Calu3 (cell line): ENCODE measurements around the gene EIF4G2. TPM values are rescaled to one million over a fixed set of nuclear protein-coding genes. Genes with fewer than 3 reads are reported as not detected.

ENCODE experiments used
- Bru-seq: library from RNA; stranded (reverse); fragments of 400-500 nt; gene quantifications from one replicate; lab custom pipeline; 2021; lab: Mats Ljungman, UMichigan
- BruChase-seq, 2 experiments: library from RNA; stranded (reverse); fragments of 400-500 nt; gene quantifications; one replicate each; lab custom pipeline; 2021; lab: Mats Ljungman, UMichigan
- BruUV-seq: library from RNA; stranded (reverse); fragments of 400-500 nt; replicated peaks from 2 replicates; lab custom pipeline; 2021; lab: Mats Ljungman, UMichigan
- CTCF ChIA-PET: fragments of 300-600 bp; sonication (Branson Sonifier 250); formaldehyde crosslinking; loops from one replicate; lab custom pipeline; 2022; ENCODE audit warnings: antibody characterized with exemption; lab: Charles Lee
- DNase-seq: peaks from one replicate; pipeline ENCODE4 v3.0.0; 2022
- H3K27ac Mint-ChIP-seq: one replicate; pipeline ENCODE4 v1.8.0; 2022; ENCODE audit warnings: mixed read lengths; ENCODE audit not compliant: unreplicated experiment
- H3K27me3 Mint-ChIP-seq: one replicate; pipeline ENCODE4 v1.8.0; 2022; ENCODE audit warnings: mixed read lengths; ENCODE audit not compliant: unreplicated experiment
- H3K36me3 Mint-ChIP-seq: one replicate; pipeline ENCODE4 v1.8.0; 2022; ENCODE audit warnings: mild to moderate bottlenecking, moderate library complexity, mixed read lengths; ENCODE audit not compliant: insufficient read depth, unreplicated experiment
- H3K4me1 Mint-ChIP-seq: one replicate; pipeline ENCODE4 v1.8.0; 2022; ENCODE audit warnings: mild to moderate bottlenecking, low read depth, mixed read lengths; ENCODE audit not compliant: unreplicated experiment
- H3K4me3 Mint-ChIP-seq: one replicate; pipeline ENCODE4 v1.8.0; 2022; ENCODE audit warnings: mild to moderate bottlenecking, low read depth, moderate library complexity, mixed read lengths; ENCODE audit not compliant: unreplicated experiment
- H3K9me3 Mint-ChIP-seq: one replicate; pipeline ENCODE4 v1.8.0; 2022; ENCODE audit warnings: low read depth, mixed read lengths; ENCODE audit not compliant: unreplicated experiment
- intact Hi-C: fragments of 100-400 bp; cut with micrococcal nuclease; formaldehyde crosslinking; loops from one replicate; pipeline ENCODE4 v1.10.0; 2022; ENCODE audit not compliant: unreplicated experiment
- long read RNA-seq: library from polyadenylated mRNA; stranded (forward); transcript quantifications from one replicate; pipeline ENCODE4 v2.0.0, GENCODE V29; 2022
- total RNA-seq: library from RNA; stranded (reverse); gene quantifications from 2 replicates; pipeline ENCODE4 v1.2.3, GENCODE V29; 2022
- TF ChIP-seq, protein P1 (sequence below): fragments of 200-600 bp; IDR thresholded peaks from one replicate; pipeline ENCODE4 v1.8.0; 2022; ENCODE audit warnings: antibody characterized with exemption; ENCODE audit not compliant: unreplicated experiment

EIF4G2 gene
- total RNA-seq: 690 and 772 TPM in 2 replicates
- Bru-seq, nascent RNA: percentile 99 among the genes with signal in this experiment
- percentile 100 among the genes with signal in this experiment for BruChase-seq, experiment 1, labeled RNA remaining after a 6-hour chase
- percentile 100 among the genes with signal in this experiment for BruChase-seq, experiment 2, labeled RNA remaining after a 2-hour chase
- long read RNA-seq, full-length matches to known transcripts: 722 of 832 reads
- long read RNA-seq, partial matches to known transcripts: 39 of 832 reads
- long read RNA-seq, other reads (novel, unspliced or antisense): 71 of 832 reads

DNA sequence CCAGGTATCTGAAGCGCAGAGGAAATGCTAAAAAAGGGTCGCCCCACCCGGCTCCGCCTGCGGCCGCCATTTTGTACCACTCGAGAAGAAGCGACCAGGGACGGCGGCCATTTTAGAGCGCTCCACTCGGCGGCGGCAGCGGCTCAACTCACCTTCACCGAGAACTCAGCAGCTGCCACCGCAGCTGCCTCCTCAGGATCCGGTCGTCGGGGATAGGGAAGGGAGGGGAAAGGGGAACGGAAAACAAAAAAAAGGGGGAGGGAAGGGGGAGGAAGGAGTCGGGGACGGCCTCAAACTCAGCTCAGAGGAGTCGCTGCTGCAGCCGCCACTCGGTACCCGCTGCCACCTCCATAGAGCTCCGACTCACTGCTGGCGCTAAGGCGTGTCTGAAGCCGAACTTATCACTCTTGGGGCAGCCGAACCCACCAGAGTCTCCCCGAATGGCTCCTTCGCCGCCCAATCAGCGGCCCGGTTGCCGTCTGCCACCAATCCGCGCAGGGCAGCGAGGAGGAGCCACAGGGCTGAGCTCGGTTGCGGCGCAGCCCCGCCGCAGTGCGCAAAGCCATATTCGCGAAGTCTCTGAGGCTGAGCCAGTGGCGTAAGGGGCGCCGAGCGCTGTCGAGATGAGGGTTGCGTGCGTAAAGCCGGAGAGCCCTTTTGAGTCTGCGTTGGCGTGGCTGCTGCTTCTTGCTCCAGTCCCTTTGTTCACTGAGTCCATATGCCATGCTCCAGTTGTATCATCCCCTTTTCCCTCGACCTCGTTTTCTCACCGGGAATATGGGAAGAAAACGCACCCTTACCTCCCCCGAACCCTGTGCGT, at the start of gene EIF4G2:
Gene EIF4G2, minus strand, starts transcription at position 374 of the 820 bp plus-strand sequence.
- BruUV-seq: no TSS peak
- peak; percentile 97 for DNase-seq
- H3K9me3 Mint-ChIP-seq: no peaks in the 10 kb centered on the region
- H3K4me3 Mint-ChIP-seq: peak within 1 kb of the TSS; percentile 95
- no peaks in the 10 kb centered on the region for H3K27me3 Mint-ChIP-seq
- TF ChIP-seq, protein P1, sequence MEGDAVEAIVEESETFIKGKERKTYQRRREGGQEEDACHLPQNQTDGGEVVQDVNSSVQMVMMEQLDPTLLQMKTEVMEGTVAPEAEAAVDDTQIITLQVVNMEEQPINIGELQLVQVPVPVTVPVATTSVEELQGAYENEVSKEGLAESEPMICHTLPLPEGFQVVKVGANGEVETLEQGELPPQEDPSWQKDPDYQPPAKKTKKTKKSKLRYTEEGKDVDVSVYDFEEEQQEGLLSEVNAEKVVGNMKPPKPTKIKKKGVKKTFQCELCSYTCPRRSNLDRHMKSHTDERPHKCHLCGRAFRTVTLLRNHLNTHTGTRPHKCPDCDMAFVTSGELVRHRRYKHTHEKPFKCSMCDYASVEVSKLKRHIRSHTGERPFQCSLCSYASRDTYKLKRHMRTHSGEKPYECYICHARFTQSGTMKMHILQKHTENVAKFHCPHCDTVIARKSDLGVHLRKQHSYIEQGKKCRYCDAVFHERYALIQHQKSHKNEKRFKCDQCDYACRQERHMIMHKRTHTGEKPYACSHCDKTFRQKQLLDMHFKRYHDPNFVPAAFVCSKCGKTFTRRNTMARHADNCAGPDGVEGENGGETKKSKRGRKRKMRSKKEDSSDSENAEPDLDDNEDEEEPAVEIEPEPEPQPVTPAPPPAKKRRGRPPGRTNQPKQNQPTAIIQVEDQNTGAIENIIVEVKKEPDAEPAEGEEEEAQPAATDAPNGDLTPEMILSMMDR: no peak
- CTCF ChIA-PET: interaction anchor here (0.6 to 2.9 kb wide), 16 partner anchors 10 to 613 kb away, joined by 3 to 13 read pairs (median 6); partner anchors contain the start of genes CTR9 and ZBED5
- peaks cover 58% of the 10 kb centered on the region for H3K36me3 Mint-ChIP-seq
- H3K27ac Mint-ChIP-seq: peak within 1 kb of the TSS; percentile 96
- peaks cover 7% of the 10 kb centered on the region for H3K4me1 Mint-ChIP-seq
- intact Hi-C loops: loop anchor here (5.0 to 10.0 kb wide), 3 partner anchors 49 to 124 kb away; partner anchors contain the start of gene ZBED5

- CTCF ChIA-PET: interaction anchor here (0.6 to 2.1 kb wide), 13 partner anchors 10 to 248 kb away, joined by 3 to 13 read pairs (median 4); partner anchors contain the start of gene EIF4G2
- H3K9me3 Mint-ChIP-seq: no peaks in the 10 kb centered on the region
- peaks cover 17% of the 10 kb centered on the region for H3K4me1 Mint-ChIP-seq
- no TSS peak for BruUV-seq
- H3K4me3 Mint-ChIP-seq: peak within 1 kb of the TSS; percentile 96
- H3K27me3 Mint-ChIP-seq: no peaks in the 10 kb centered on the region
- intact Hi-C loops: loop anchor here (2.0 to 10.0 kb wide), 4 partner anchors 43 to 157 kb away; partner anchors contain the start of gene EIF4G2
- TF ChIP-seq, protein P1: no peak
- H3K27ac Mint-ChIP-seq: peak within 1 kb of the TSS; percentile 89
- H3K36me3 Mint-ChIP-seq: peaks cover 51% of the 10 kb centered on the region
- peak; percentile 95 for DNase-seq
Observed at GRCh38 chr11:10857709-10858438, 49.1 kb upstream of the EIF4G2 start, which contains the start of gene ZBED5. TSS of gene ZBED5 (minus strand) at chr11:10858053. CDS start at chr11:10854945, 3,108 bp downstream.

DNA sequence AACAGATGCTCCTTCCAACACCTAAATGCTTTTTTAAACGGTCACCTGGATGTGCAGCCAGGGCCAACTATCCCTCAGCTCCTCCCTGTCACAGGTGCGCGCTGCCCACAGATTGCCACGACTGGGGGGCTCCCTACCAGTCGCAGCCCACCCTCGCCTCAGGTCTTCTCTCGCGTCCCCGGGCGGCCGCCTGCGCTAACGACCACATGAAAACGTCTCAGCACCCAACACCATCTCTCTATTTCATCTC, 48.7 kb upstream of the EIF4G2 start:
- Mint-ChIP-seq H3K4me1 (peaks cover 17% of the 10 kb centered on the region), H3K27me3 (no peaks in the 10 kb centered on the region), H3K9me3 (no peaks in the 10 kb centered on the region), H3K36me3 (peaks cover 53% of the 10 kb centered on the region), H3K27ac (peak overlapping the region; percentile 89), H3K4me3 (peak overlapping the region; percentile 96)
- CTCF ChIA-PET: interaction anchor here (0.6 to 2.1 kb wide), 11 partner anchors 9 to 247 kb away, joined by 3 to 13 read pairs (median 4); partner anchors contain the start of gene EIF4G2
- TF ChIP-seq, protein P1: no peak
- no peak for DNase-seq
- intact Hi-C loops: loop anchor here (2.0 to 10.0 kb wide), 4 partner anchors 43 to 157 kb away; partner anchors contain the start of gene EIF4G2
- no TSS peak for BruUV-seq
